ENCODE measurements around the gene PCBP3.

GRCh38 chr21:45848331-45848730 is 204.8 kb downstream of the PCBP3 start:
- no peak for TF ChIP-seq CTCF (IDR thresholded peaks at IDR 0.05; ENCODE audit: insufficient read depth, low read length, poor library complexity, severe bottlenecking)
- TF ChIP-seq EZH2phosphoT487 (conservative IDR thresholded peaks at IDR 0.05; ENCODE audit: low read length), result no peak

All from SU-DHL-6 (cell line).